H1 (cell line): ENCODE measurements around the gene CDKL4. TPM values are rescaled to one million over a fixed set of nuclear protein-coding genes. Genes with fewer than 3 reads are reported as not detected.

Experiments
- ATF3 ChIP-seq: IDR thresholded peaks from 2 replicates; pipeline ENCODE4 v1.6.1; 2011; ENCODE audit warnings: low read depth, mild to moderate bottlenecking, low read length; ENCODE audit not compliant: insufficient read depth
- CHD7 ChIP-seq: fragments of 300-600 bp; sonication (generic); IDR thresholded peaks from 2 replicates; pipeline ENCODE4 v1.7.1; 2012; ENCODE audit warnings: low read length, moderate library complexity, mild to moderate bottlenecking, inconsistent platforms; ENCODE audit not compliant: insufficient replicate concordance
- EGR1 ChIP-seq: IDR thresholded peaks from 2 replicates; pipeline ENCODE4 v1.6.1; 2011; ENCODE audit warnings: low read depth, low read length, borderline replicate concordance
- KDM5A ChIP-seq: fragments of 200-600 bp; IDR thresholded peaks from 2 replicates; pipeline ENCODE4 v1.7.1; 2012; ENCODE audit warnings: mild to moderate bottlenecking, low read length, inconsistent platforms, mixed read lengths
- MAFK ChIP-seq: IDR thresholded peaks from 2 replicates; pipeline ENCODE4 v1.6.1; 2012; ENCODE audit warnings: low read depth, mild to moderate bottlenecking, improper control_type of control experiment, low read length
- NANOG ChIP-seq: IDR thresholded peaks from 2 replicates; pipeline ENCODE4 v1.6.1; 2011; ENCODE audit warnings: low read length, low read depth, mild to moderate bottlenecking, inconsistent platforms; ENCODE audit not compliant: insufficient read depth, poor library complexity, severe bottlenecking
- POLR2AphosphoS5 ChIP-seq: IDR thresholded peaks from 2 replicates; pipeline ENCODE4 v1.6.1; 2011; ENCODE audit warnings: low read depth, low read length
- SIRT6 ChIP-seq: IDR thresholded peaks from one replicate; pipeline ENCODE4 v1.7.1; 2012; ENCODE audit warnings: low read length, inconsistent platforms
- polyA plus RNA-seq, 7 experiments: library from polyadenylated mRNA; depleted of rRNA in 3 of 7; stranded (reverse) in 5 of 7; unstranded in 2 of 7; fragments of >200 nt in 5 of 7; fragments of 200-250 nt in 2 of 7; gene quantifications; 1 replicate in 5 of 7; 2 replicates in 1 of 7; 4 replicates in 1 of 7; pipeline versions ENCODE4 v1.2.1 to v1.2.3, GENCODE V29; 2011 to 2013; ENCODE audit warnings: missing spikeins in 2 of 7, mixed read lengths in 2 of 7
- total RNA-seq: library from RNA; stranded (reverse); fragmentation: NEBNext Ultra II Directional; extraction: Animal tissue kit (Norgen Biotek cat#: 25700); gene quantifications from 2 replicates; pipeline ENCODE4 v1.2.1, GENCODE V29; 2021
- TF ChIP-seq, protein P1 (sequence below): IDR thresholded peaks from 2 replicates; pipeline ENCODE4 v1.6.1; 2012; ENCODE audit warnings: inconsistent platforms

The CDKL4 gene
- total and polyA plus RNA-seq, 2 of the 8 experiments (the other 6 are each of a cell fraction or from before 2014, with no cell fraction given) = not detected

DNA sequence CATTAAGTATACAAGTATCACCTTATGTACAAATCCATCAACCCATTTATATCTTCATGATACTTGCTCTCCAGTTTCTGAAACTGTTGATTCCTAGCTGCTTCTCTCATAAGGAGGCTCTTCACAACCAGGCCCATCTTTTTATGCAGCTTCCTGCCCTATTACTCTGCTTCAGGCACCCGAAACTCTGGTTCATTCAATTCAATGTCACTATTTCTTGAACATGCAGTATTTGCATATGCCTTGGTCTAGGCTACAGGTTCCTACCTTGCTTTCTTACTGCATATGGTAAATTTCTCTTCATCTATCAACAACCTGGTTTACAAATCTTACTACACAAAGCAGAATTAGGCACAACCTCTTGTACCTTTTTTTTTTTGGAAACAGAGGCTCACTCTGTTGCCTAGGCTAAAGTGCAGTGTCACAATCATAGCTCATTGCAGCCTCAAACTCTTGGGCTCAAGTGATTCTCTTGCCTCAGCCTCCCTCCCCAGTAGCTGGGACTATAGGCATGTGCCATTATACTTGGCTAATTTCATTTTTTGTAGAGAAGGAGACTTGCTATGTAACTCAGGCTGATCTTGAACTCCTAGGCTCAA lies 2.7 kb upstream of the CDKL4 start (continued):
- no peak for TF ChIP-seq CHD7
- TF ChIP-seq MAFK = no peak
- TF ChIP-seq NANOG = no peak
- no peak for TF ChIP-seq SIRT6
- TF ChIP-seq EGR1 = no peak
- no peak for TF ChIP-seq ATF3
- TF ChIP-seq POLR2AphosphoS5 = no peak
- TF ChIP-seq KDM5A = no peak
- TF ChIP-seq, protein P1, sequence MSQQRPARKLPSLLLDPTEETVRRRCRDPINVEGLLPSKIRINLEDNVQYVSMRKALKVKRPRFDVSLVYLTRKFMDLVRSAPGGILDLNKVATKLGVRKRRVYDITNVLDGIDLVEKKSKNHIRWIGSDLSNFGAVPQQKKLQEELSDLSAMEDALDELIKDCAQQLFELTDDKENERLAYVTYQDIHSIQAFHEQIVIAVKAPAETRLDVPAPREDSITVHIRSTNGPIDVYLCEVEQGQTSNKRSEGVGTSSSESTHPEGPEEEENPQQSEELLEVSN = no peak
